Endothelial cell of hepatic sinusoid (primary cell): ENCODE measurements around the gene VMP1.
"Not testable (repeated sequence)": the region's sequence is repeated elsewhere in the genome, so short reads cannot be mapped to it uniquely, and the experiment has no call there.

Source experiments
- in situ Hi-C: cut with HindIII; loops from 2 replicates; pipeline ENCODE4 v1.10.0; 2017; ENCODE audit warnings: low sequenced_read_pairs

VMP1 gene

GRCh38 chr17:59752922-59753321 is 45.5 kb downstream of the VMP1 start:
- in situ Hi-C loops: no loop called here

- in situ Hi-C loops: no loop called here
Measured at GRCh38 chr17:59753522-59754467, 46.3 kb downstream of the VMP1 start.

GRCh38 chr17:59754552-59754951 is 47.1 kb downstream of the VMP1 start:
- in situ Hi-C loops: no loop called here

GRCh38 chr17:59755069-59755468 is 47.6 kb downstream of the VMP1 start:
- in situ Hi-C loops: not testable (repeated sequence)

GRCh38 chr17:59756236-59756818 is 48.9 kb downstream of the VMP1 start:
- in situ Hi-C loops: no loop called here

- in situ Hi-C loops: no loop called here
Measured at GRCh38 chr17:59757043-59757442, 49.6 kb downstream of the VMP1 start.

- in situ Hi-C loops: no loop called here
Measured at GRCh38 chr17:59757470-59757869, 50.0 kb downstream of the VMP1 start.

GRCh38 chr17:59757881-59758385 is 50.5 kb downstream of the VMP1 start:
- in situ Hi-C loops: no loop called here

- in situ Hi-C loops: not testable (repeated sequence)
Measured at GRCh38 chr17:59758998-59759651, 51.7 kb downstream of the VMP1 start.

GRCh38 chr17:59760160-59760559 is 52.7 kb downstream of the VMP1 start:
- in situ Hi-C loops: no loop called here

- in situ Hi-C loops: no loop called here
Measured at GRCh38 chr17:59761385-59762048, 54.1 kb downstream of the VMP1 start.

GRCh38 chr17:59762049-59762823 is 54.8 kb downstream of the VMP1 start:
- in situ Hi-C loops: no loop called here

- in situ Hi-C loops: no loop called here
Measured at GRCh38 chr17:59762824-59763374, 55.4 kb downstream of the VMP1 start.

- in situ Hi-C loops: no loop called here
Measured at GRCh38 chr17:59763861-59764260, 56.4 kb downstream of the VMP1 start.

- in situ Hi-C loops: no loop called here
Measured at GRCh38 chr17:59764292-59764741, 56.9 kb downstream of the VMP1 start.

- in situ Hi-C loops: no loop called here
Measured at GRCh38 chr17:59765038-59765437, 57.6 kb downstream of the VMP1 start.

GRCh38 chr17:59766491-59766890 is 59.0 kb downstream of the VMP1 start:
- in situ Hi-C loops: no loop called here

- in situ Hi-C loops: no loop called here
Measured at GRCh38 chr17:59767176-59767575, 59.7 kb downstream of the VMP1 start.

- in situ Hi-C loops: no loop called here
Measured at GRCh38 chr17:59769887-59770286, 62.4 kb downstream of the VMP1 start.

GRCh38 chr17:59771093-59771492 is 63.6 kb downstream of the VMP1 start:
- in situ Hi-C loops: no loop called here
